Stimulated activated CD4-positive, alpha-beta T cell treated with anti-CD3 and anti-CD28 coated beads, Interleukin-1b, Interleukin-23, amount 100 ng/mL, for 48 hours (primary cell): ENCODE measurements around the gene FAM78B.

Experiments used
- DNase-seq: peaks from one replicate; pipeline ENCODE4 v3.0.0-alpha.2; 2020

The FAM78B gene

DNA sequence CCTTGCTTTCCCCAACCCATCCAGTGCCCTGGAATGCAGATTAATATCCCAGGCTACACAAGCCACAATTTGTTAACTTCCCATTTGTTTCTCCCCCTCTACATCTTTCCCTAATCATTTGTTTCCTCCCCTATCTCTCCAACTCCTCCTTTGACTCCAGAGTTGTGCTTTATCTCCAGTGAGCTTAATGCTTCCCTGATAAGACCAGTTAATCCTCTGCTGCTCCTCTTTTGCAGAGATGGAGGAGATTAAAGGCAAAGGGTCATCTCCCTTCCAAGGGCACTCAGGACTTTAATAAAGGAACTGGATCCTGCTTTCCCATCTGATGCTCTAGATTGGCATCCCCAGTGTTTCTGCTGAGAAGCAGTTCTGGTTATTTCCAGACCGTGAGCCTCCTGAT, 7.1 kb downstream of the FAM78B start:
- no peak for DNase-seq

DNA sequence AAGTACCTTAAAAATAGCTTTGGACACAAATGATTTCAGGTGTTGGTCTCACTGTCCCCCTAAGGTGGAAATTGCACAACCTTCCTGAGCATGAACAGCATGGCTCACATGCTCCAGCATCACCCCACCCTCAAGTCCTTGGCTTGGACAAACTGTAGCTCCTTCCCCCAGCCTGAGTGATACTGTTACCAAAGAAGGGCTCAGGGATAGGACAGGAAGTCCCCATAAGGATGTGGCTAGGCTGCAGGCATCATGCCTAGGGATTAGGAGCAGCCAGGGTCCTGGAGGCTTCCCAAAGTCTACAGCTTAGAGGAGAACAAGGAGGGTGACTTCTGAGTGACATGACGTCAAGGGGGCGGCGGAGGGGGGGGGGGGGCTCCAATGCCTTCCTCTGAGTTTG, 10.1 kb downstream of the FAM78B start:
- no peak for DNase-seq

DNA sequence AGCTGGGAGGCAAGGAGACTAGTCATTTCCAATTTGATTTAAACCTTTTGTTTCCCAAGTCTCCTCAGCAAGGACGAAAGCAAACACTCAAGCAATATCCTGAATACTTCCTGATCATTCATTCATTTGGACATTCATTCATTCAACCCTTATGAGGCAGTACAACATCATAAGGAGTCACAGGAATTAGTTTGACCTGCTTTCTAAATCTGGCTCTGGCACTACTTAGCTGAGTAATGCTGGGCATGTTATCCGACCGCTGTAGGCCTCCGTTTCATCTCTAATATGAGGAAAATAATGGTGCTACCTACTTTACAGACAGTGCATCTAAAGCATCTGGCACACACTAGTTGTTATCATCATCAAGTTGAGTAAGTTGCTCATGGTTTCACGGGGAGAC, 11.7 kb downstream of the FAM78B start:
- no peak for DNase-seq

DNA sequence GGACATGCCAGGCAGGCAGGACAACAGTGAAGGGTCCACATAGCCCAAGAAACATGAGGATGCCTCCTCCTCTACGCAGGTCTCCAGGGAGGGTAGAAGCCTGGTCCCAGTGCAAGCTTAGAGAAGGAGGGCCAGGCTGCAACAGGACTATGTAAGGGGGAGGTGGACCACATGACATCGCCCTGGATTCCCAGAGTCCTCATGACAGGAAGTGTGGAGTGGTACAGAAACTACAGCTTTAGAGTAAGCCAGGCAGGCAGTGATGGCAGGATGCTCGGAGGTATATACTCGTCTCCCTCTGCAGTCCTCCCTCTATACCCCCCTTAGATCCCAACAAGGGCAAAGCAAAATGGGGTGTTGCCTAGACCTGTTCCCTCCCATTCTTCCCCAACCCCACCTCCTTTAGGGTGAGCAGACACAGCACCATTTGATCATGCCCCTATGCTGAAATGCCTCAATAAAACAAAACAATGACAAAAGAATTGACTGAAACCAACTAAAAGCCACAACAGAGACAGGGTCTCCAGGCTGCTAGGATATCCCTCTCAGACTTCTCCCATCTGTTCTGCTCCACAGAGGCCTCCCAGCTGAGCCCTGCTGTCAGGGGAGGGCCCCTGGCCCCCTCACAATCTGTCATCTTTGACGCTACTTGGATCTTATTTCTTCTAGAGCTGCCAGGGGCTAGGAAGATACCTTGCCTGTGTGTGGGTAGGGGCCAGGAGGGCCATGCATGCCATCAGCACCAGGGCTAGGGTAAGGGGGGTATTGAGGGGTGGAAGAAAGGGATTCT, 13.1 kb downstream of the FAM78B start:
- no peak for DNase-seq

DNA sequence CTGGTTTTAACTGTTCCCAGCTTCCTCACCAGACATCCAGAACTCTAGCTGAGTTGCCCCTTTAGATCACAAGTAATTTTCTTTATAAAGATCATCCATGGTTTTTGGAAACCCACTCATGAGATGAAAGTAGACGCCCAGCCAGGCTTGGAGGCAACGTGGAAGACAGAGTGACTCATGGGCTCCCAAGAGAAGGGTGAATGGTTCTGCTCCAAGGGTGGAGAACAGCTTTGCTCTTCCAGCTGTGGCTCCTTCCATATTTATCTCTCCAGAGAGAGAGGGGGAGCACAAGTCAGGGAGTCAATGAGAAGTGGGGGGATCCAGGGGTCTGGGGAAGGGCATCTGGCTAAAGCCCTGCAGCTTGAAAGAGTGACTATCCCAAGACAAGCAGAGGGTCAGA, 13.8 kb downstream of the FAM78B start:
- DNase-seq, result no peak

DNA sequence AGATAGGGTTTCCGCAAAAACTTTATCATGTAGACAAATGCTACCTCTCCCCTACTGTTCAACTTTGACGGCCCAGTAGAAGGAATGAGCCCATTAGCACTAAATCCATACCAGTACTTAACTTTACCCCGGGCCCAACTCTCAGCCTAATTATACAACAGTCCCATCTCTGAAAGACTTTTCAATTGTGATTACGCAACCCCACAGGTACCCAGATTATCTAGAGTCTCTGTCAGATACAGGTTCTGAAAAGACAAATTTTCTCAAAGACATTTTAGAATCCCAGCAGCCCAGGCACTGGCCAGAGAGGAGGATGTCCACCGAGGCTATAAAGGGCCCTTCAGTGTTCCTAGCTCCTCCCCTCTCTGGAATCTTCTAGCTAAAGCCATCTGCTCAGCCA, 15.0 kb downstream of the FAM78B start:
- DNase-seq, result no peak

DNA sequence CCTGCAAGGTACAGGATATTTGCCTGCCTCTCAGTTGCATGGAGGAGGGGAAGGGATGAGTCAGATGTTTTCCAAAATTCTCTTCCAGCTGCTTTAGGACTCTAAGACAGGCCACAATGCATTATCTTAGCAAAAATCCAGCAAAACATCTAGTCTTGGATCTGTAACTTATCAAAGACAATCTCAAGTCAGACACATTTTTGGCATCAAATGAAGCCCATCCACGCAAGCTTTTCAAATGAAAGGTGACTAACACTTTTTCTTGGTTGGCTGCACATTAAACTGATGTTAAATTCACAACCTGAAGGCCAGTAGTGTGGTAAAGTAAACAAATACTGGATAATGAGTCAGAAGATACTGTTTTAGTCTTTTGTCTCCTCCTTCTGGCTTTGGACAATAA, 21.3 kb downstream of the FAM78B start:
- no peak for DNase-seq

DNA sequence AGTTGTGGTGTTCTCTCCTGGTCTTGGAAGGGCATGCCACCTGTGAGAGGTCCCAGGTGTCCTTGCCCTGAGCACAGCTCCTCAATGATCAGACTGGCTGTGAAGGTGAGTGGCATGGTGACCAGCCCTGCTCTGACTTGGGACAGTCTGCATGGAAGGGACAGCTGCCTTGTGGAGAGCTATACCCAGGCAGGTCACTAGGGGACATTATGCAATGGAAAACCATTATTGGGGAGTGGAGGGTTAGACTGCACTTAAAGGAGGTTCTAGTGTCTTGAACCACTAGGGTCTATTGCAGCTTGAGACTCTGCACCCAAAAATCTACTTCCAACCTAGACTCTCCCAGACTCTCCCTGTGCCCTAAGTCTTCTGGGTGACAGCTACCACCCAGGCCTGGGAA, 24.8 kb downstream of the FAM78B start:
- no peak for DNase-seq

DNA sequence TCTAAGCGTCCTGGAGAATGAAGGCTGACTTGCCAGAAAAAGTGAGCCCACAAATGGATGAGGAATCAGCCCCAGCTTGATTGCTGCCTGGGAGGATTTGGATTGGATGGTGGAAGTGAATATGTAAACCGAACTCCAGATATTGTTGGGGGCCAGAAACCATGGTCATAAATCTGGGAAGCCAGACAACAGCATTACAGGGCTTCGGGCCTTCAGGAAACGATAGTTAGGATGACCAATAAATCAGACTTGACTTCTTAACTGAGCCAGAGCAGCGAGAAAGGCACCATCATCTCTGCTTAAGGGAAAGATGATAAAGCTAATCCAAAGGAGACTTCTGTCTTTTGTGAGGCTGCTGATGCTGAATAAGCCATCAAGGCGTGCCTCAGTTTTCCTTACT, 26.6 kb downstream of the FAM78B start:
- DNase-seq, result no peak

DNA sequence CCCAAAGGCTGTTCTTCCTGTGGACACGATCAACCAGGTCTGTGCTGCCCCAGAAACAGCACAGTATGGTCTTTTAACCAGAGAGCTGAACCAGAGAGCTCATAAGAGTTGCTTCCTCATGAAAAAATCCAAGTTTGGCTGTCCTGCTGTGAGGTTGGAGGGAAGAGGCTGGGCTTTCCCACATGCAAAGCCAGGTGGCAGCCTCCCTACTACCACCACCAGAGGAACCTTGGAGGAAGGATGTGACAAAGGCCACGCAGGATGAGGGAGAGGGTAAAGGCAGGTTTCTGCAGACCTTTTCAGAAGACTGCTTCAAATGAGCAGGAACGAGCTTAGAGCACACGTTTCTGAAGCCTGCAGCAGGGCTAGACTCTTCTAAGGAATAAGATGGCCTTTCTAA, 27.1 kb downstream of the FAM78B start:
- DNase-seq, result no peak

DNA sequence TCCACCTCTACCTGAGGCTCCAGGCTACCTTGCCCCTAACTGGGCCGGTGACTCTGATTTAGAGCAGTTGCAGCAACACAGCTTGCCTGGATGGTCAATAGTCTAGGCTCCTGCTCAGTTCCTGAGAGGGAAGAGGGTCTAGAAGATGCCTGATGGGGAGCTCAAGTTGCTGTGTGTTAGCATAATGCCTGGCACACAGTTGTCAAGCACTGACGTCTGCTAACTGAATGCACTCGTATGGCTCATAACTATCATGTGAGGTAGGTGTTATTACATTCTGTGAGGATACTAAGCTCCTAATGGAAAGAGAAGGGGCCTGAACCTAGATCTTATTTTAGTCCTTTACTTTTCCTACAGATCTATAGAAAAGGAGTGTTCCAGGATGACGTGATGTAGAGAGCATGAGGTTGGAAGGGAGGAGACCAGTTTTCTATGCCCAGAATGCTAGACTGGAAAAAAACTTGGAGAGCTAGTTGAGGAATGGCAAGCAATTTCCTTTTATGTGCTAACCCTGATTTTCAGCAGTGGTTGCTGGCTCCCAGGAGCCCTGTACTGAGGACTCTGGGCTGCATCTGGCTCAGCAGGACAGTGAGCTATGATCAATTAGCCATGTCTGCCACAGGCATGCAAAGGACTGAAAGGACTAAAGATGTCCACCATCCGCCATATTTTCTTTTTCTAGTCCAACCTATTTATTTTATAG, 30.0 kb downstream of the FAM78B start:
- DNase-seq, result no peak

DNA sequence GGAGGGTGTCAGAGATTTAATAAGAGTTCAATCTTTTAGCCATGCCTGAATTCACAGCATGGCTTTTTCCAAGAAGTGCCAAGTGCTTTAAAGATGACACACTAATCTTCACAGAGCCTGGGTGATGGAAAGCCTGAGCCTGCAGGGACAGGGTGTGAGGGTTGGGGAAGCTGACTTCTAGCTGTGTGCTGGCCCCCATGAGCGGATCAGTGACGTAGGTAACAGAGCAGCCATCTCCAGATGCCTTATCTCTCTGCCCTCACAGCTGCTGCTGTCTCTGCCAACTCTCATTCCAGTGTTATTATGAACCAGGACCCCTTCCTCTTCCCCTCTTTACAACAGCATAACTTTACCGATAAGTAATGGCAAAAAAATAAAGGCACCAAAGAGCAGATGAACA, 30.6 kb downstream of the FAM78B start:
- DNase-seq, result no peak

DNA sequence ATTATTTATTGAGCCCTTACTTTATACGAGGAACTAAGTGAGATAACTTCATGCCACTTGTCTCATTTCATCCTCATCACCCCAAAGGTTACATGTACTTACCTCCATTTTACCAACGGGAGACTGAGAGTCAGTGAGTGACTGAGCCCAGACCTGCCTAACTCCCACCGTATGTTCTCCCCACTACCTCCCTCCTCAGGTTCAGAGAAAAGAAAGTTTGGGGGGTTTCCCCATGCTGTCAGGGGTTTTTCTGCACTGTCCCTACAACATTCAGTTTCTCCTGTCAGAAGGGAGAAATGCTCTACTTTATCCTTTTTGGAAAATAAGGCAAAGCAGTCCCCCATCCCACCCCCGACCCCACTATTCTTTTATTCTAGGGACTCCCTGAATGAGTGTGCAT, 32.9 kb downstream of the FAM78B start:
- DNase-seq, result no peak

DNA sequence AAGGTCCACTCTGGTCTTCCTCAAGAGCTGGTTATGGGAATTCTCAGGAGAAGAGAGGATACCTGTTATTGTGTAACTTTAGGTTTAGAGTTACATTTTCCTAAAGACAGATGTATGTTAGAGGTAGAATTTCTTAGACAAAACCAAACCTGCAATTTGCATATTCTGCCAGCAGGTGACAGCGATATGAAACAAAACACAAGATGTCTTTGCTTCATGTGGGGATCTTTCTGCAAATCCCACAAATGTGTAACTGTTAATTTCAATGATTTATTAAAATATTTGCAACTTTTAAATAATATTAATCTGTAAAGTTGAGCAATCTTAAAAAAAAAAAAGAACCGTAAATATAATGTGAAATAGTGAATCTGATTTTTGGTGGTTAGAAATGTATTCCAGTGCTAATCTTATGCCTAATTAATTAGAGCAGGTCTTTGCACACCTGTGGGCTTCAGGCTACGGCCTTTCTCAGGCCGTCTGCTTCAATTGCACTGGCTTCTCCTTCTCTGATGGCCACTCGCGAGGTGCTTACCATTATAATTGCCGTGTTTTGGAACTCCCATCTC, 33.4 kb downstream of the FAM78B start:
- DNase-seq, result no peak

DNA sequence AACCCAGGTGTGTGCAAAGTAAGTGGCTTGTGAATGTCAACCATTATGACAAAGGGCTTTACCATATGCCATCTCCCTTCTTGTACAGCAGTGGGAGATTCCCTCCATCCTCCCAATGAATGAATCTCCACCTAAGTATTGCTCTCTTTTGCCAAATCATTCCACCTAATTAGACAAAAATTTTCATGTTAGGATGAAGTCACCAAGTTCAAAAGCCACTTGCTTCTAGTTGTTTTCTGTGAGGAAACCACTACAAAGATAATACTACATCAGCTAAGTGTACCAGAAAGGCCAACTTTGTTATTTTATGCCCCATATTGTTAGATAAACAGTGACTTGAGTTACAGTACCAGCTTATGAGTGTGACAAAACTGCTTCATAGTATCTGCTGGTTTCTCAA, 34.3 kb downstream of the FAM78B start:
- no peak for DNase-seq

DNA sequence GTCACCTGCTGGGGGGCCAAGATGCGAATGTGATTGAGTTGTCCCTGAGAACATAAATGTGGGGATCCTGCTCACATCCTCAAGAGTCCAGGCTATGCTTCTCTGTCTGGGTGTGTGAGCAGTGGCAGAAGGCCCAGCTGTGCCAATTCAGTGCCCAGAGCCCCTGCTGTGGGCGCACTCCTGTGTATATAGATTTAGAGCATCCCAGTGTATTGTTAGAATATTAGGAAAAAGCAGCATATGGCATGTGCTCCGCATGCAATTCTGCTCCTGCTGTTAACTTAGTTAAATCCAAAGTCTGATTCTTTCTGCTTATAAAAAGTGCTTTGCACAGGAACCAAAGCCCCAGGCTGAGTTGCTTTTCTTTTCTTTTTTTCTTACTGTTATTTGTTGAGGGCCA, 37.8 kb downstream of the FAM78B start:
- DNase-seq, result no peak

DNA sequence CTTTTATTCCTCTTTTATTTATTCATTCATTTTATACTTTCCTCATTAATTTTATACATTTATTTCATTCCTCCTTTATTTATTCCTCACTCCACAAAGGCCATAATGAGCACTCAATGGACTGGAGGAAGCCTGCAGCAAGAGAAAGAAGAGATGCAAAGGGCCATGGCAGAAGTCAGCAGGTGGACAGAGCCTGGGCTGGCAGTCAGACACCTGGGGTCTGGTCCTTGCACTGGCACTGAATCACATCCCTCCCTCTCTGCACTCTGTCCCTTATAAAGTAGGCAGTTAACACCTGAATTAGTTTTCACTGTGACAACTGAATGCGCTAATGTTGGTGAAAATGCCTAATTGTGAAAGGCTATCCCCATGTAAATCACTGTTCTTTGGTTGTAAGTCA, 38.6 kb downstream of the FAM78B start:
- no peak for DNase-seq

DNA sequence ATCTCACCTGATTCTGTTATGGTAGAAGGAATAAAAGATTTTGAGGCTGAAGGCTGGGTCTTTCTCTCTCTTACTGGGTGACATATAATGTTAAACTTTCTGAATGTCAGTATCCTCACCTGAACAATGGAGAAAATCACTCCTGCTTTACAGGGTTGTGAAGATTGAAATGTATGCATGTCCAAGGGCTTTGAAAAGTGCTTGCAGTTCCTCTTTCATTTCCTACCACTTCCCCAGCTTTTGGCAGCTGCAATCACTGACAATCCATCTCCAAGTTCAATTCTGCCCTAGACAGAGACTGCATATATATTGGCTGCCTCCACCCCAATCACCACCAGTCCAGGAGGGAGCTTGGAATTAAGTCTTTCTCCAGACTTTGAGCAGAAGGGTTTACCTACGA, 39.8 kb downstream of the FAM78B start:
- DNase-seq, result no peak

DNA sequence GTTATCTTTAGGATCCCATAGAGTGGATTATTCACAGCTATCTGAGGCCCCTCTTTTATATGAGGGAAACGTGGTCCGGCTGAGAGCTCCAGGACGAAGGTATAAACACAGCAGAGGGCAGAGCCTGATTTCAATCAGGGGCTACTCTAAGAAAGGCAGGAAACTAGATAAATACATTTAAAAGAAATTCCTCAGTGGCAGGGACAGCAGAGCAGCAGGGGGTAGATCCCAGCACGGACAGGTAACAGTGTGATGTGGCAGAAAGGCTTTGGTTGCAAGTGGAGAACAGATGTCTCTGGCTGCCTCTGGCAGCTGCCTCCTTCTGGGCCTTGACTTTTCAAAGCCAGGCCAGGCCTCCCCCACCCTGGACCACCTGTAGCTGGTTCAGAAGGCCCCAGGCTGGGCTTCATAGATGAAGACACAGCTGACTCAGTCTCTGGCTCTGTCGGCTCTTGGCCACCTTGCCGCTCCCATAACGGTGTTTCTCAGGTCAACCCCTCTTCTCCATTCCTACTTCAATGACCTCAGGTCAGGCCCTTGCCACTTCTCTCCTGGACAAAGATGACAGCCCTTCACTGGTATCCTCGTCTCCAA, 43.8 kb downstream of the FAM78B start:
- DNase-seq, result no peak

DNA sequence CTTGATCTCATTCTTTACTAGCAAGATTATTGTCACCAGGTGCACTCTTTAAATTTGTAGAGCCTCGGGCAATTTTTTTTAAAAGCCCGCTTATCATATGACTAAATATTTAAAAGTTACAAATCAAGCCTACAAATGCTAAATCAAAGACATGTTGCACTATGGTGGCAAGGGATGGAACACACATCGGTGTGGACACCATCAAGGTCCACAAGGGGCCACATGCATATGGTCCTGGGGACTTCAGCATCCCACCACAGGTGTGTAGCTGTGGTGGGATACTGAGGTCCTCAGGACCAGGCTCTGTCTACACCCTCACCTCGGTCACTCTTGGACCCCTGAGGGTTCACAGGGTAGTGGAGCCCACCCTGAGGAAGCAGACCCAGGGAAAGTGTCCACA, 45.8 kb downstream of the FAM78B start:
- no peak for DNase-seq

DNA sequence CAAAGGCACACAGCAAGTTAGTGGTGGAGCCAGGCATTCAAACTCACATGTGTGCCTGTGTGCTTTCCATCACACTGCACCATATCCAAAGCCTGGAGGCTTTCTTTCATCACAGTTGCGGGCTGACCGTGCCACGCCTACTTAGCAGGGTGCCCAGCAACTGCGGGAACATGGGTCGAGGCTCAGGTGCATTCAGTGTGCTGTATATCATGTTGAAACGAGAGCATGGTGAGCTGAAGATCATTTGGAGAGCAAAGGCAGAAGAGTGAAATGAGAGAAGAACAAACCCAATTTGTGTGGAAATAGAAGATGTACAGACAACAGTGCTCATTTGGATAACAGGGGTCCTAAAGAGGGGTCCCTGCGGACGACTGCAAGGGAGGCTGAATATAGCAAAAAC, 46.5 kb downstream of the FAM78B start:
- DNase-seq, result no peak

DNA sequence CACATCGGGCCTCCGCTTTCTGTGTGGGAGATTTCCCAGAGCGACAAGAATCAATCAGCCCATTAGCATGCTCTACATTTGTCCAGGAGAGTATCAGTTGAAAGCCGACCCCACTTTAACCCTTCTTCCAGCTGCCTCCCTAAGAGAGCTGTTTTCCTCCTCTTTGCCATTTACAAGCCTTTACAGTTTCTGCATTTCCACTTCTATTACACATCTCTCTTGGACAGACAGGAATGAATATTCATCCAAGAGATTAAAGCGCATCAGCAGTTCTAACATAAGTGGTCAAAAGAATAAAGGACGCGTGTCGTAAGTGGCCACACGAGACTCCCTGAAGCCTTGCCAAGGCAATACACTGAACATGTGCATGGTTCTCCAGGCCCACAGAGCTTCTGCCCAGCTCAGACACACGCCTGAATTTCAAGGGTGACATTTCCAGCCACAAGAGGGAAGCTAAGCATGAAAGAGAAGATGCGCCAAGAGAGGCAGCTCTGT, 47.3 kb downstream of the FAM78B start:
- no peak for DNase-seq

DNA sequence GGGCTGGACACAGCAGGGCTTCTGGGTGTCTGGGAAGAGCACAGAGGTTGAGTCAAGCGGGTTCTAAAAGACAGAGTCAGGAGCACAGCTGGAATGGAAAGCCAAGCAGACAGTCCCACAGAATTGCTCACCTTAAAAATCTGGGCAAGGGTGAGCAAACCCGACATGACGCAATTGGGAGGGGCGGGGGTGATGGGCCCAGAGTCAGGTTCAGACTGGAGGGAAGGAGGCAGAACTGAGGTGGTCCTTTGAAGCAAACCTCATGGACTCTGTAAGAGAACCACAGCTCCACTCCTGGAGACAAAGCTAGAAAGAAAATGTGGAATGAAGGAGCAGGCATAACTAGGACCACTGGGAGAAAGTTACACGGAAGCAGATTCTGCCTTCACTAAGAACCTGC, 49.0 kb downstream of the FAM78B start:
- no peak for DNase-seq

DNA sequence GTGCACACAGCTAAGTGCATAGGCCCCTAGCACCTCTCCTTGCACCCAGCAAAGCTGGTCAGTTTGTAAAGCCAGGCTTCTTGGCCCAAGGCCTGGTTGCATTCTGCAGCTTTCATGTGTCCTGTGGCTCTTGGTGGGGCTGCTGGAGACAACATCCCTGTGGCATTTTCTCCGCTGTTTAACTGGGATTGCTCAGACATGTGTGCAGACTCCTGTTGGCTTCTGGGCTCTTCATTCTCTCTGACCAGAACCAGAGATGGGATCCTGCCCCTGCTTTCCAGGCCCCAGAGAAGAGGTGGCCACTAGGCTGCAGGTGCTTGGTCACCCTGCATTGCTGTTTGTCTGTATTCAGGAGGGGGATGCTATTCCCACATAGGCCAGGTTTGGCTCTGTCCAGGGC, 50.8 kb downstream of the FAM78B start:
- no peak for DNase-seq
